ENCODE results near the gene SCGB2B2. TPM values are rescaled to one million over a fixed set of nuclear protein-coding genes. Genes with fewer than 3 reads are reported as not detected.

SCGB2B2 gene, protein sequence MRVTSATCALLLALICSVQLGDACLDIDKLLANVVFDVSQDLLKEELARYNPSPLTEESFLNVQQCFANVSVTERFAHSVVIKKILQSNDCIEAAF
- total RNA-seq (2021; ENCODE audit: unreplicated experiment) (0.59 TPM), Bru-seq, nascent RNA (percentile 55 among the genes with signal in this experiment), BruChase-seq, experiment 1, labeled RNA remaining after a 2-hour chase (percentile 64 among the genes with signal in this experiment), BruChase-seq, experiment 2, labeled RNA remaining after a 6-hour chase (percentile 63 among the genes with signal in this experiment)
- polyA plus RNA-seq (2012; ENCODE audit: insufficient read length), result 0.21 TPM
- long read RNA-seq, result 0 reads

DNA sequence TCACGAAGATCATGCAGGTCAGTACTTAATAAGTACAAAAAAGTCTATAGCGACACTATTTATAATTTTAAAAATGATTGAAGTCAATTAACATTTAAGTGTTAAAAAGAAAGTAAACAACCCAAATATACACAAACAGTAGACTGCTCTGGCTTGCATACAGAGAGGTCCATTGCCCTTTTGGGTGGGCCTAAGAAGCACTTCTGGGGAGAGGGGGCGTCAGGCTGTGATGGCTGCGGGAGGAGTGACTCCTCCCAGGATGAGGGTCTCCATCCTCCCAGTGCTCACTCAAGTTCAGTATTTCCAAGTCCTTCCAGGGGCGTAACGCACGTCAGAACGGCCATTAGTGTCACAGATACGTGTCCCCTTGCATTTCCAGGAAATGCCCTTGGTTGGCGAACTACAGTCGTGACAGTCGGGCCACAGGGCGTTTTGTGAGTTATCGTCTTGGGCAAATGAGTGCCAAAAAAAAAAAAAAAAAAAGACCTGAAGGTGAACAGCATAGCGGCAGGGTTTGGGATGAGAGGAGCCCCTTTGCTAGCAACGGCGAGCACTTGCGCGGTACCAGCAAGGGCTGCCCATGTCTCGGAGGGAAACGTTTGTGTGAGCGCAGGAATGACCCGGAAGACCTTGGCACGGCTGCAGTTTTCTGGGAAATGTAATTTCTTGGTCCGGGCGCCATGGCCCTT is at the start of gene SCGB2B2:
Gene SCGB2B2 (minus strand): TSS at position 463 of the 689 bp plus-strand sequence. CDS start 82,596 bp downstream, outside the sequence.
- intact Hi-C loops (cut with micrococcal nuclease; ENCODE audit: unreplicated experiment), result no loop called here
- Histone ChIP-seq H3K4me3 (ENCODE audit: low read depth in 2 of 2, low read length in 2 of 2) (peak within 1 kb of the TSS; percentile 68 to 82), H3K9me3 (ENCODE audit: control insufficient read depth, insufficient read depth, low read depth, low read length) (peaks cover 37% of the 10 kb centered on the region), H3K27me3 (ENCODE audit: control insufficient read depth, insufficient read depth, low read length) (no peaks in the 10 kb centered on the region), H3K4me1 (ENCODE audit: control insufficient read depth, insufficient read depth, low read length) (peaks cover 7% of the 10 kb centered on the region; the same call in 1 of the 2 replicates), H3K27ac (ENCODE audit: low read length) (peak within 1 kb of the TSS; percentile 90), H3K36me3 (ENCODE audit: control insufficient read depth, insufficient read depth, low read length) (no peaks in the 10 kb centered on the region)
- ATAC-seq (peak; percentile 87), DNase-seq (ENCODE audit: low read depth, low spot score) (no peak)
- ChIA-PET POLR2A (interaction anchor here (0.7 kb wide), 1 partner anchor 237 kb away, joined by 3 read pairs; no protein-coding TSS in a partner anchor), CTCF (interaction anchor here (0.6 kb wide), 1 partner anchor 37 kb away, joined by 3 read pairs; no protein-coding TSS in a partner anchor)
- TF ChIP-seq, protein P1, sequence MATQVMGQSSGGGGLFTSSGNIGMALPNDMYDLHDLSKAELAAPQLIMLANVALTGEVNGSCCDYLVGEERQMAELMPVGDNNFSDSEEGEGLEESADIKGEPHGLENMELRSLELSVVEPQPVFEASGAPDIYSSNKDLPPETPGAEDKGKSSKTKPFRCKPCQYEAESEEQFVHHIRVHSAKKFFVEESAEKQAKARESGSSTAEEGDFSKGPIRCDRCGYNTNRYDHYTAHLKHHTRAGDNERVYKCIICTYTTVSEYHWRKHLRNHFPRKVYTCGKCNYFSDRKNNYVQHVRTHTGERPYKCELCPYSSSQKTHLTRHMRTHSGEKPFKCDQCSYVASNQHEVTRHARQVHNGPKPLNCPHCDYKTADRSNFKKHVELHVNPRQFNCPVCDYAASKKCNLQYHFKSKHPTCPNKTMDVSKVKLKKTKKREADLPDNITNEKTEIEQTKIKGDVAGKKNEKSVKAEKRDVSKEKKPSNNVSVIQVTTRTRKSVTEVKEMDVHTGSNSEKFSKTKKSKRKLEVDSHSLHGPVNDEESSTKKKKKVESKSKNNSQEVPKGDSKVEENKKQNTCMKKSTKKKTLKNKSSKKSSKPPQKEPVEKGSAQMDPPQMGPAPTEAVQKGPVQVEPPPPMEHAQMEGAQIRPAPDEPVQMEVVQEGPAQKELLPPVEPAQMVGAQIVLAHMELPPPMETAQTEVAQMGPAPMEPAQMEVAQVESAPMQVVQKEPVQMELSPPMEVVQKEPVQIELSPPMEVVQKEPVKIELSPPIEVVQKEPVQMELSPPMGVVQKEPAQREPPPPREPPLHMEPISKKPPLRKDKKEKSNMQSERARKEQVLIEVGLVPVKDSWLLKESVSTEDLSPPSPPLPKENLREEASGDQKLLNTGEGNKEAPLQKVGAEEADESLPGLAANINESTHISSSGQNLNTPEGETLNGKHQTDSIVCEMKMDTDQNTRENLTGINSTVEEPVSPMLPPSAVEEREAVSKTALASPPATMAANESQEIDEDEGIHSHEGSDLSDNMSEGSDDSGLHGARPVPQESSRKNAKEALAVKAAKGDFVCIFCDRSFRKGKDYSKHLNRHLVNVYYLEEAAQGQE (IDR thresholded peaks at IDR 0.05; ENCODE audit: insufficient read depth in 1 of 2, low read depth in 2 of 2, low read length in 1 of 2), result no peak
- TF ChIP-seq TCF7L2 (IDR thresholded peaks at IDR 0.05; ENCODE audit: low read depth, low read length), result no peak
- no peak for TF ChIP-seq POLR2AphosphoS5 (IDR thresholded peaks at IDR 0.05; ENCODE audit: low read depth, low read length)
- BruUV-seq (replicated peaks), result TSS peak; percentile 74
- in situ Hi-C loops (cut with HindIII; ENCODE audit: low pct_unique_long_range_greater_than_20kb, low sequenced_read_pairs), result no loop called here

DNA sequence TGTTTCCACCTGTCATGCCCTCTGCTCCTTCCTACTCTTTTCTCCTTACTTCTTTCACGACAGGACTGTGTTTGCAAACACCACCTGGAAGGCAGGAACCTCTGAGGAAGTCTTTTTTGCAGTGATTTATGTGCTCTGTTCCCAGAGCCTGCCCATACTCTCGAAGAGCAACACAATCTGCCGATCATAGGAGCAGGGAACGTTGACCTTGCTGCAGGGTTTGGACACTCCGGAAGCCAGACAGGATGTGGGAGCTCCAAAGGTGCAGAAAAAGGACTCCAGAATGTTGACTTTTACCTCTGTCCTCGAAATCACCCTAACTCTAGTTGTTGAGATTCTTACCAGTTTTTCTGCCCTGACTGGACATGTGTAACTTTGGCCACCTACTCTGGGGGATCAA is 48.4 kb upstream of the SCGB2B2 start:
- H3K27me3 ChIP-seq (ENCODE audit: control insufficient read depth, insufficient read depth, low read length), result 0 out of 2 replicates have a peak, but pooled peaks cover 2% of the 10 kb centered on the region
- ChIA-PET CTCF (no interaction called here), POLR2A (no interaction called here)
- H3K27ac ChIP-seq (ENCODE audit: low read length), result no peak overlapping the region
- no TSS peak for BruUV-seq (replicated peaks)
- in situ Hi-C loops (cut with HindIII; ENCODE audit: low pct_unique_long_range_greater_than_20kb, low sequenced_read_pairs), result no loop called here
- H3K9me3 ChIP-seq (ENCODE audit: control insufficient read depth, insufficient read depth, low read depth, low read length), result no peaks in the 10 kb centered on the region
- TF ChIP-seq TCF7L2 (IDR thresholded peaks at IDR 0.05; ENCODE audit: low read depth, low read length) (no peak), POLR2AphosphoS5 (IDR thresholded peaks at IDR 0.05; ENCODE audit: low read depth, low read length) (no peak), SIN3A (IDR thresholded peaks at IDR 0.05; ENCODE audit: borderline replicate concordance, insufficient read depth, low read depth, low read length) (no peak)
- TF ChIP-seq, protein P2, sequence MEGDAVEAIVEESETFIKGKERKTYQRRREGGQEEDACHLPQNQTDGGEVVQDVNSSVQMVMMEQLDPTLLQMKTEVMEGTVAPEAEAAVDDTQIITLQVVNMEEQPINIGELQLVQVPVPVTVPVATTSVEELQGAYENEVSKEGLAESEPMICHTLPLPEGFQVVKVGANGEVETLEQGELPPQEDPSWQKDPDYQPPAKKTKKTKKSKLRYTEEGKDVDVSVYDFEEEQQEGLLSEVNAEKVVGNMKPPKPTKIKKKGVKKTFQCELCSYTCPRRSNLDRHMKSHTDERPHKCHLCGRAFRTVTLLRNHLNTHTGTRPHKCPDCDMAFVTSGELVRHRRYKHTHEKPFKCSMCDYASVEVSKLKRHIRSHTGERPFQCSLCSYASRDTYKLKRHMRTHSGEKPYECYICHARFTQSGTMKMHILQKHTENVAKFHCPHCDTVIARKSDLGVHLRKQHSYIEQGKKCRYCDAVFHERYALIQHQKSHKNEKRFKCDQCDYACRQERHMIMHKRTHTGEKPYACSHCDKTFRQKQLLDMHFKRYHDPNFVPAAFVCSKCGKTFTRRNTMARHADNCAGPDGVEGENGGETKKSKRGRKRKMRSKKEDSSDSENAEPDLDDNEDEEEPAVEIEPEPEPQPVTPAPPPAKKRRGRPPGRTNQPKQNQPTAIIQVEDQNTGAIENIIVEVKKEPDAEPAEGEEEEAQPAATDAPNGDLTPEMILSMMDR (IDR thresholded peaks at IDR 0.05), result no peak
- TF ChIP-seq, protein P1 (IDR thresholded peaks at IDR 0.05; ENCODE audit: insufficient read depth in 1 of 2, low read depth in 2 of 2, low read length in 1 of 2), result no peak
- no peak for DNase-seq (ENCODE audit: low read depth, low spot score)
- H3K4me1 ChIP-seq (ENCODE audit: control insufficient read depth, insufficient read depth, low read length), result no peaks in the 10 kb centered on the region
- no peaks in the 10 kb centered on the region for H3K36me3 ChIP-seq (ENCODE audit: control insufficient read depth, insufficient read depth, low read length)
- intact Hi-C loops (cut with micrococcal nuclease; ENCODE audit: unreplicated experiment), result no loop called here
- no peak for ATAC-seq
- H3K4me3 ChIP-seq (ENCODE audit: low read depth in 2 of 2, low read length in 2 of 2), result no peak overlapping the region

Measured in Panc1 (cell line).